ENCODE data around the gene RGS17.
"Not testable (repeated sequence)": the region's sequence is repeated elsewhere in the genome, so short reads cannot be mapped to it uniquely, and the experiment has no call there.

The RGS17 gene

DNA sequence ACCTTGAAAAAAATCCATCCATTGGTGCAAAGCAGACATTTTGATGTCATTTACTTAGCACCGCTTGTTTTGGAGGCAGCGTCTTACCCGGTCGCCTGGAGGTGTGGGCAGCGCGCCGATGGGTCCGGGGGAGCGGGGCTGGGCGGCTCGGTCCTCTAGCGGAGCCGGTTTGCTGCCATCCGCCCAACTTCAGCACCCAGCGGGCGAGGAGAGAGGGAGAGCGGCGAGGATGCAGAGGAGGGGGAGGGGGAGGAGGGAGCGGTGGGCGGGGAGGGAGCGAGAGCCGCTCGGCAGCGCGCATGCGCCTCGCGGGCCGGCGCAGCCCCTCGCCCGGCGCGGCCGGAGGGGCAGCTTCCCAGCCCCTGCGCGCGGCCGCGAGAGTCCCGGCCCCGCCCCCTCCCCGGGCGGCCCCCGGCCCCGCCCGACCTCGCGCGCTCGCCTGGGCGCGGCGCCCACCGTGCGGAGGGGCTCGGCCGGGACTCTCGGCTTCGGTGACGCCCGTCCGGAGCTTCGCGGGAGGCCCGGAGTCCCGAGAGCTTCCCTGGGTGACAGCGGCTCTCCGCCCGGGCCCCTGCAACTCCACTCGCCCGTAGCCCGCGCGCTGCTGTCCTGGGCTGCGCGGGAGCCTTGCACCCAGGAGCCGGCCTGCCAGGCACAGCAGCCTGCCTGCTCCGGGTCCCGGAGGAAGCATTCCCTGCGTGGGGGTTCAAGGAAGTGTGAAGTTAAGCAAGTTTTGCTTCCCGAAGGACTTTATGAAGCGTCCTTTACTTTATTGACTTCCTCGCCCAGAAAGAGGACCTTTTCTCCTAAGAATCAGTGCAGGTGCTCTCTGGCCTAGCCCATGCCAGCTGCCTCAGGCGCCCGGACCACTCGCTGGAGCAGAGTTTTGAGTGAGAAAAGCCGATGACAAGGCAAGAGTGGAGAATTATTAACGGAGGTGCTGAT, at the start of gene RGS17:
RGS17 (minus strand) TSS at position 246 of the 945 bp plus-strand sequence. CDS start 87,264 bp downstream, outside the sequence.
- peak; percentile 77 for DNase-seq

GRCh38 chr6:153172815-153173214, 41.7 kb upstream of the RGS17 start:
- DNase-seq: peak; percentile 57

- DNase-seq: no peak
These were observed 39.4 kb upstream of the RGS17 start for GRCh38 chr6:153170511-153170910.

DNA sequence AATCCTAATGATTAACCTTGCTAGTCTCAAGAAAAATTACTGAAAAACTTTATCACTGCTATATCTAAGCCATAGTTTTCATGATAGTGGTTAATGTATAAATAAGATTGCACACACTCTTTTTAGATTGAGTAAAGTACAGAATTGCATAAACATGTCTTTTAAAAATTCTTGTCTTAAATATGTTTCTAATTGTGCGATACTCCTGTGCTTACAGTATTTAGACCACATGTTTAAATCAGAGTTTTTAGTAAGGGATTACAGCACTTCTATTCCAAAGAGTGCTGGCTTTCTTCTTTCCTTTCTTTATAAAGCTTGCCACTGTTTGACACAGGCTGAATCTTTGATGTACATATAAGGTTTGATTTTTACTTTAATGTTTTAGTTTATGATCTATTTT, 36.8 kb upstream of the RGS17 start:
- no peak for DNase-seq

GRCh38 chr6:153167061-153167891, 36.2 kb upstream of the RGS17 start:
- no peak for DNase-seq

GRCh38 chr6:153162646-153163045, 31.6 kb upstream of the RGS17 start:
- no peak for DNase-seq

DNA sequence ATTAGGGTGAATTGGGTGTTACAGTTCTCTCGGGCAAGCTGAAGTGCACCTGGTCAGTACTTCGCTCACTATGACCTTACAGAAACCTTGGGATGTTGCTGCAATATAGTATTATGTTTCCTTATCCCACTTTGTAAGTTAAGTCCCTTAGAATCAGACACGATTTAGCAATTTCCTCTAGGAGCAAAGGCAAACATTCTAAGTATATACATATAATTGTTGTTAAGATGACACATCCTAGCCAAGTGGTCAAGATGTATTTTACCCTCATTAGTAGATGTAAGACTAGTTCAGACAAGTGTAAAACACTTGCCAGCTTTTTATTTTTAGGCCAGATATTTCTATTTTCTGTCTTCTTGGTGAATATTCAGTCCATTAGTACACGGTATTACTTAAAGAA, 31.1 kb upstream of the RGS17 start:
- DNase-seq: no peak

DNA sequence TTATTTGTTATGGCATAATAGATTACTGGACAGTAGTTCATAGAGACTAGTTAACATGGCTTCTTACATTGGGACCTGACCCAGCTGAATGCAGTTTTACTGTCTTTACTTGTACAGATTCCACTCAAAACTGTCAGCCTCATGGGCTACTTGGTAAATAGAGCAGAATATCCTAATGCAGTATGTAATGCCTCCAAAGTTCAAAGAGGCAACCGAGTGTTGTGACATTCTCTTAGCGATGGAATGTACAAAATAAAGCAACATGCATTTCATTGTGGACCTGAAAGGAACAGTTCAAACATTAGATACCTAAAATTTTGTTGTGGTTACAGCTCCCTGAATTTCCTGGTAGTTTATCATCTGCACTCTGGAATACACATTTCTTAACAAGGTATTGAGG, 29.1 kb upstream of the RGS17 start:
- DNase-seq: no peak

- DNase-seq: peak; percentile 83
These were observed 19.8 kb upstream of the RGS17 start for GRCh38 chr6:153150752-153151440.

DNA sequence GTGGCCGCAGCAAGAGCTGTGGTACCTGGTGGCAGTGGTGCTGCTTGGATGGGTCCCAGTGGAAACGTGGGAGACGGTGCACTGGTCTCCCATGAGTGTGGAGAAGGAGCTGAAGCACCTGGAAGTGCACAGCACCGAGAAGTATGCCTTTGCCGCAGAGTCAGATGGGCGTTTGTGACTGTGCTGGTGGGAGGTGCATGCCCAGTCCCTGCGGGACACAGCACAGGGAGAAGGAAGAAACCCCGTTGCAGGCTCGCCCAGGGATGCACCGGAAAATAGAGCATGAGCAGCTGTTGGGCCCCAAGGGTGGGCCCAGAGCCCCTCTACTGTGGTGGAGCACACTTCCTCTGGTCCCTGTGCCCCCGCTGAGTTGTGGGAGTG, 19.3 kb upstream of the RGS17 start:
- DNase-seq: no peak

DNA sequence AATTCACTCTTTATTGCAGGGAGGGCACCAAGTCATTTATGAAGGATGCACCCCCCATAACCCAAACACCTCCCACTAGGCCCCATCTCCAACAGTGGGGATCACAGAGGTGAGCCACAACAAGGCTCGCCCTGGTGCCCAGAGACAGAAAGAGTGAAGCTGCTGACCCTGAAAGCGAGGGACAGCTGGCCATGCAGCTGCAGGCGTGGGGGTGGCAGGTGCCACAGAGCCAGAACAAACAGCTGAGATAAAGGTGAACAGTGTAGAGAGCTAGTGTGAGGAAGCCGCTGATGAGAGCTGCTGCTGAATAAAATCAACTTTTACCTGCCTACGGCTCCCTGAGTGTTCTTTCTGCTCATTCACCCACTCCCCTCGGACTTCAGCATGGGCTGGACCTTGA, 18.8 kb upstream of the RGS17 start:
- no peak for DNase-seq

DNA sequence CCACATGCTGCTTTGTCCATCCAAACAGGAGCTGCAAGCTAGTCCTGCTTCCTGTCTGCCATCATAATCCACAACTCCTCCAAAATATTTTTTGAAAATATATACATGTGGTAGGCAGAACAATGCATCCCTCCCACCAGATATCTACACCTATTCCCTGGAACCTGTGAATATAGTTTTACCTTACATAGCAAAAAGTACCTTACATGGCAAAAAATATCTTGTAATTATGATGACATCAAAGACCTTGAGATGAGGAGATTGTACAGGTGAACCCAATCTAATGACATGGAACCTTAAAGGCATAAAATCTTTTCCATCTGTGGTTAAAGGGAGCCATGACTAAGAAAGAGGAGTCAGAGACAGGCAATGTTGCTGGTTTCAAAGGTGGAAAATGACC, 15.3 kb upstream of the RGS17 start:
- no peak for DNase-seq

DNA sequence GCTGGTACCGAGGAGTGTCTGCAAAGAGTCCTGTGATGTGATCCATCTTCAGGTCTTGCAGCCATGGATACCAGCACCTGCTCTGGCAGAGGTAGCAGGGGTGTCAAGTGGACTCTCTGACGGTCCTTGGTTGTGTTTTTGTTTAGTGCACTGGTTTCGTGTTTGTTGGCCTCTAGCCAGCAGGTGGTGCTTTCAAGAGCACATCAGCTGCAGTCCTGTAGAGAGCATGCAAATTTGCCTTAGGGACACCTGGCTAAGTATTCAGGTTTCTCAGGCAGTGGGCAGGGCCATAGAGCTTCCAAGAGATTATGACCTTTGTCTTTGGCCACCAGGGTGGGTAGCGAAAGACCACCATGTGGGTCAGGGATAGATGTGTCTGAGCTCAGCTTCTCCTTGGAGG, 14.5 kb upstream of the RGS17 start:
- DNase-seq: peak; percentile 97

DNA sequence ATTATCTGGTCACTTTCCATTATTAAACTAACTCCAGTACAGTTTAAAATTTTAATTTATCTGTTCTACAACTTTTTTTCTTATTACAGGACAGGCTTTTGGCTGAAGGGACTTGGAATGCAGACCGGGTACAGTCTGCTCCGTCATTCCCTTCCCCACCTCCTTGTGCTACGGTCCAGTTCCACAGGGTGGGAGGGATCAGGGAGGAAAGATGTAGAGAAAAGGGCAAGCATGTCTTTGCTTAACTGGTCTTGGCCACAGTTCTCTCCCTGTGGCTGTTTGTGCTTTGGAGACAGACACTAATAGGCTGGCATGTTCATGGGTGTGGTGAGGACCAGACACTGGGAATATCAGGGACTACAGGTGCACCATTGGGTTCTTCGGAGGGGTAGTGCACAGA, 12.1 kb upstream of the RGS17 start:
- no peak for DNase-seq

GRCh38 chr6:153140299-153140698, 9.2 kb upstream of the RGS17 start:
- peak; percentile 95 for DNase-seq

DNA sequence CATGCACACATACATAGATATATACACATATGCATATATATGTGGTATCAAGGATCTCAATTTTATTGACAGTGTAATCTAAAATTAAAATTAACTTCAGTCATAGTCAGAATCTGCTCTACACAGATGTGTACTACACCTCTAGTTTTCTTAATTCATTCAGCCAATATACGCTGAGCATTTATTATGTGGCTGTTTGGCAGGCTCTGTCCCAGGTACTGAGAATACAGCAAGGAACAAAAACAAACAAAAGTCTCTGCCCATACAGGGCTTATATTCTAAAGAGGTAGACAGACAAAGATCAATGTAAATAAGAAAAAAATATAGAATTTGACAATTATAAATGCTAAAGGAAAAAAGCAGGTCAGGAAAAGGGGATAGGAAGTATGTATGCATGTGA, 7.8 kb upstream of the RGS17 start:
- DNase-seq: no peak

DNA sequence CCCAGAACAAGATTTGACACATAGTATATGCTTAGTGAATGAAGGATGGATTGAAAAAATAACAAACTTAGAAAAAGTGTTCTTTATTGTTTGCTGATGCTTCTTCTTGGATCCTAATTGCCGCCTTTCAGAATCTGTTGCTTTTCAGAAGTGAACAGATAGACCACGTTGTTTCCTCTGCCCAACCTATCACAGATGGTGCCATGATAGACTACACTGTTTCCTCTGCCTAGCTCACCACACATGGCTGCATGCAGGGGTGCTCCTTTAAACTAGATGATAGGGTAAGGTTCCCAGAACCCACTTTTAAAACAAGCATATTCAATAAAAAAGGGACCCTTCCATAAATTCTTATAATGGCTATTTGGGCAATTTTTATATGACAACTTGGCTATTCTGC, 4.6 kb upstream of the RGS17 start:
- DNase-seq: no peak

DNA sequence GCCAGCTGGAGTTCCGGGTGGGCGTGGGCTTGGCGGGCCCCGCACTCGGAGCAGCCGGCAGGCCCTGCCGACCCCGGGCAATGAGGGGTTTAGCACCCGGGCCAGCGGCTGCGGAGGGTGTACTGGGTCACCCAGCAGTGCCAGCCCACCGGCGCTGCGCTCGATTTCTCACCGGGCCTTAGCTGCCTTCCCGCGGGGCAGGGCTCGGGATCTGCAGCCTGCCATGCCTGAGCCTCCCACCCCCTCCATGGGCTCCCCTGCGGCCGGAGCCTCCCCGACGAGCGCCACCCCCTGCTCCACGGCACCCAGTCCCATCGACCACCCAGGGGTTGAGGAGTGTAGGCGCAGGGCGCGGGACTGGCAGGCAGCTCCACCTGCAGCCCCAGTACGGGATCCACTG, 2.6 kb upstream of the RGS17 start:
- DNase-seq: not testable (repeated sequence)

- no peak for DNase-seq
These were observed 506 bp downstream of the RGS17 start for GRCh38 chr6:153130515-153131036.

GRCh38 chr6:153129873-153130514, 1.1 kb downstream of the RGS17 start:
- peak; percentile 40 for DNase-seq

DNA sequence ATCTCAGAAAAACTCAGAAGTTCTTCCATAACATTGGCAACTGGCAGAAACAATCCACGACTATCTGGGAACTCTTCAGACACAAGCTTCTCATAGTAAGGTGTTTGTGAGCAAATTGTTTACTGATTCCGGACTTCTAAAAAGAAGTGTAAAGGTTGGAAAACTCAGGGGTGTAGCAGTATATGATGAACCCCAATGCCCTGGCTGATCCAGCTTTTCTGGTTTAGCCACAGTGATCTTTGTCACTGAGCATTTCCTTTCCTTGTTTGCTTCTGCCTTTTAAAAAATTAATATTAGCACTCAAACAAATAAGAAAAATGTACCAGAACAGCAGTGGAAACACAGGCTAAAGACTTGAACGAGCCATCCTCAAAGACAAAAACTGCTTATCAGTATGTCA, 4.9 kb downstream of the RGS17 start:
- DNase-seq: no peak

GRCh38 chr6:153125032-153125431, 6.0 kb downstream of the RGS17 start:
- DNase-seq: peak; percentile 10

DNA sequence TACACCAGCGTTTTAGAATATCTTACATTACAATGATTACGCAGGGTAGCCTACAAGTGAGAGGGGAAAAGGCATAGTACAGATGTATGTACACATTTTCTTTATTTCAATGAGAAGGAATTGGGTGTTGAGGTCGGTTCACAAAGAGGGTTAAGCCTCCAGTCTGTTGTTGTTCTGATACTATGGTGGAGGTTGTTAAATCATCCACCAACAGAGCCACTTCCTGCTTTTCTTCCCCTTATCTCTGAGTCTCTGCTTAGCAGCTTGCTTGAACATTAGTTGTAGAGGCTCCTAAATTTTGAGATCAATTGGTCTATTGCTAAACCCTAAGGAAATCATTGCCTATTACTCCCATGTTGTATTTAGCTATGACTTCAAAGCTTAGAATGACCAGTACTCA, 7.3 kb downstream of the RGS17 start:
- no peak for DNase-seq

Measured in NCI-H345 (cell line).